GM12878 (cell line): Measurements from ENCODE around the gene ATP2A3. TPM values are rescaled to one million over a fixed set of nuclear protein-coding genes. Genes with fewer than 3 reads are reported as not detected.

Experiments used
- ATAC-seq: fragments of 200-7000 bp; cut with Tn5 transposase; 3 replicates; pipeline ENCODE4 v1.9.1; 2020; ENCODE audit warnings: mild to moderate bottlenecking, moderate library complexity
- BruUV-seq: library from RNA; stranded (reverse); fragments of 400-500 nt; replicated peaks from 2 replicates; lab custom pipeline; 2021; lab: Mats Ljungman, UMichigan
- CTCF ChIA-PET: fragments of 300-600 bp; sonication (Branson Sonifier 250); formaldehyde crosslinking; extraction: SDS; loops from one replicate; lab custom pipeline; 2021; ENCODE audit warnings: inconsistent platforms; lab: Yijun Ruan, JAX
- POLR2A ChIA-PET: fragments of 350-600 bp; formaldehyde crosslinking; extraction: SDS; loops from one replicate; lab custom pipeline; 2021; ENCODE audit warnings: inconsistent platforms; lab: Charles Lee
- RAD21 ChIA-PET: fragments of 300-600 bp; sonication (Branson Sonifier 250); formaldehyde crosslinking; loops from one replicate; lab custom pipeline; 2023; ENCODE audit warnings: antibody characterized with exemption; ENCODE audit not compliant: unreplicated experiment; lab: Charles Lee
- SMC1A ChIA-PET: fragments of 300-600 bp; sonication (Branson Sonifier 250); formaldehyde crosslinking; loops from one replicate; lab custom pipeline; 2023; ENCODE audit not compliant: unreplicated experiment, uncharacterized antibody; lab: Charles Lee
- DNase-seq: peaks from one replicate; pipeline ENCODE4 v3.0.0-alpha.2; 2011; ENCODE audit warnings: low read depth, low spot score
- FAIRE-seq: peaks from 3 replicates; lab custom pipeline; 2011; peaks lifted over from hg19 to GRCh38; lab: Jason Lieb, UNC
- H2AFZ ChIP-seq: 2 replicates; pipeline ENCODE4 v1.6.0; 2011; ENCODE audit warnings: low read depth, low read length, control low read depth; ENCODE audit not compliant: control insufficient read depth
- H3K27ac ChIP-seq: 2 replicates; pipeline ENCODE4 v1.5.1; 2011; ENCODE audit warnings: control low read depth; ENCODE audit not compliant: control insufficient read depth, insufficient read depth
- H3K27me3 ChIP-seq, 2 experiments: replicated peaks in 1 of 2; 2 replicates each; pipeline versions ENCODE4 v1.6.0 to v1.6.1; 2011; ENCODE audit warnings: low read length in 1 of 2; ENCODE audit not compliant: control insufficient read depth in 2 of 2, insufficient read depth in 2 of 2
- H3K36me3 ChIP-seq, 2 experiments: 2 replicates each; pipeline ENCODE4 v1.5.1; 2011; ENCODE audit warnings: low read length in 1 of 2; ENCODE audit not compliant: control insufficient read depth in 2 of 2, insufficient read depth in 2 of 2
- H3K4me1 ChIP-seq: 2 replicates; pipeline ENCODE4 v1.6.1; 2011; ENCODE audit warnings: mild to moderate bottlenecking, low read length, moderate library complexity, mixed read lengths; ENCODE audit not compliant: control insufficient read depth, insufficient read depth
- H3K4me2 ChIP-seq: 2 replicates; pipeline ENCODE4 v1.6.0; 2011; ENCODE audit warnings: control low read depth; ENCODE audit not compliant: control insufficient read depth, insufficient read depth
- H3K4me3 ChIP-seq: fragments of 200-600 bp; sonication (generic); 2 replicates; pipeline ENCODE4 v1.5.1; 2016
- H3K79me2 ChIP-seq: 2 replicates; pipeline ENCODE4 v1.6.0; 2011; ENCODE audit warnings: low read length; ENCODE audit not compliant: control insufficient read depth, insufficient read depth
- H3K9ac ChIP-seq: 2 replicates; pipeline ENCODE4 v1.8.0; 2011; ENCODE audit warnings: low read length, control low read depth, mixed read lengths; ENCODE audit not compliant: control insufficient read depth, insufficient read depth
- H3K9me3 ChIP-seq: replicated peaks from 3 replicates; pipeline ENCODE4 v1.5.1; 2011; ENCODE audit warnings: mild to moderate bottlenecking, low read length; ENCODE audit not compliant: control insufficient read depth, insufficient read depth
- H4K20me1 ChIP-seq: 2 replicates; pipeline ENCODE4 v1.6.0; 2011; ENCODE audit not compliant: control insufficient read depth, insufficient read depth
- CBFB ChIP-seq: IDR thresholded peaks from 2 replicates; pipeline ENCODE4 v1.6.1; 2016; ENCODE audit warnings: antibody characterized with exemption, low read depth
- CBX3 ChIP-seq: fragments of 200-600 bp; sonication (generic); IDR thresholded peaks from 2 replicates; pipeline ENCODE4 v1.6.1; 2016; ENCODE audit warnings: low read depth, borderline replicate concordance
- CHD2 ChIP-seq: IDR thresholded peaks from 2 replicates; pipeline ENCODE4 v1.6.1; 2011; ENCODE audit warnings: low read depth, low read length, improper control_type of control experiment, borderline replicate concordance
- FOXM1 ChIP-seq: IDR thresholded peaks from 2 replicates; pipeline ENCODE4 v1.6.1; 2012; ENCODE audit warnings: low read depth, mild to moderate bottlenecking, inconsistent platforms, low read length, moderate library complexity
- GATAD2B ChIP-seq: fragments of 450-650 bp; conservative IDR thresholded peaks from 2 replicates; pipeline ENCODE4 v1.6.1; 2017; ENCODE audit warnings: low read depth, mild to moderate bottlenecking, moderate library complexity
- NFYB ChIP-seq: IDR thresholded peaks from 2 replicates; pipeline ENCODE4 v1.6.1; 2011; ENCODE audit warnings: low read depth, mild to moderate bottlenecking, low read length, improper control_type of control experiment, moderate library complexity; ENCODE audit not compliant: insufficient read depth
- POLR2A ChIP-seq: IDR thresholded peaks from 2 replicates; pipeline ENCODE4 v1.6.1; 2011; ENCODE audit warnings: low read depth, mild to moderate bottlenecking, low read length
- POU2F2 ChIP-seq: IDR thresholded peaks from 3 replicates; pipeline ENCODE4 v1.6.1; 2011; ENCODE audit warnings: low read depth, mild to moderate bottlenecking, low read length, borderline replicate concordance
- RB1 ChIP-seq: fragments of 450-650 bp; formaldehyde crosslinking; IDR thresholded peaks from 2 replicates; pipeline ENCODE4 v1.6.1; 2017; ENCODE audit warnings: mild to moderate bottlenecking, borderline replicate concordance
- SMAD1 ChIP-seq: fragments of 450-650 bp; IDR thresholded peaks from 2 replicates; pipeline ENCODE4 v1.6.1; 2018; ENCODE audit warnings: mild to moderate bottlenecking, low read depth; ENCODE audit not compliant: partially characterized antibody
- SMARCA5 ChIP-seq: fragments of 450-650 bp; IDR thresholded peaks from 2 replicates; pipeline ENCODE4 v1.6.1; 2017; ENCODE audit warnings: mild to moderate bottlenecking
- SP1 ChIP-seq: IDR thresholded peaks from one replicate; pipeline ENCODE4 v1.6.1; 2011; ENCODE audit warnings: low read depth, low read length
- TARDBP ChIP-seq: IDR thresholded peaks from 2 replicates; pipeline ENCODE4 v1.6.1; 2016; ENCODE audit warnings: borderline replicate concordance
- WGBS: methylation state at CpG from one replicate; pipeline ENCODE4 v1.1.6; 2016; ENCODE audit warnings: low lambda C conversion rate; ENCODE audit not compliant: insufficient replicate concordance, insufficient coverage; ENCODE audit errors: missing lambda C conversion rate; 5-methylcytosine and 5-hydroxymethylcytosine counted together
- in situ Hi-C: fragments of 300-500 bp; cut with MboI; formaldehyde crosslinking; loops from 9 replicates; pipeline ENCODE4 v1.14.3; 2018; ENCODE audit warnings: mixed read lengths
- intact Hi-C: fragments of 100-400 bp; cut with micrococcal nuclease; formaldehyde crosslinking; loops from one replicate; pipeline ENCODE4 v1.14.2; 2022; ENCODE audit not compliant: unreplicated experiment
- polyA plus RNA-seq, 11 experiments: library from polyadenylated mRNA; depleted of rRNA in 4 of 11; unstranded in 6 of 11; stranded (reverse) in 5 of 11; fragments of >200 nt; fragmentation: Nextera tagmentation in 4 of 11; fragmentation: Illumina TruSeq in 1 of 11; extraction: Ambion mirVana in 4 of 11; extraction: Trizol in 1 of 11; gene quantifications; 1 replicate in 1 of 11; 2 replicates in 10 of 11; pipeline versions ENCODE4 v1.2.1 to v1.2.3, GENCODE V29; 2011 to 2016; ENCODE audit warnings: inconsistent platforms in 2 of 11, missing spikeins in 2 of 11, low read depth in 1 of 11
- total RNA-seq, 4 experiments: library from RNA; depleted of rRNA in 3 of 4; stranded (reverse); fragments of >200 nt in 3 of 4; fragmentation: Illumina TruSeq in 1 of 4; extraction: Trizol in 1 of 4; gene quantifications; 2 replicates each; pipeline versions ENCODE4 v1.2.1 to v1.2.3, GENCODE V29; 2013 to 2021
- TF ChIP-seq, protein P1 (sequence below): fragments of 450-650 bp; formaldehyde crosslinking; IDR thresholded peaks from 2 replicates; pipeline ENCODE4 v1.4.0; 2020; ENCODE audit warnings: mild to moderate bottlenecking, moderate library complexity
- TF ChIP-seq, protein P2 (sequence below): fragments of 450-650 bp; IDR thresholded peaks from 2 replicates; pipeline ENCODE4 v1.6.1; 2018; ENCODE audit warnings: mild to moderate bottlenecking, low read depth, moderate library complexity; ENCODE audit not compliant: partially characterized antibody
- TF ChIP-seq, protein P3 (sequence below): IDR thresholded peaks from 2 replicates; pipeline ENCODE4 v1.6.1; 2011; ENCODE audit warnings: low read depth, low read length, improper control_type of control experiment, borderline replicate concordance
- TF ChIP-seq, protein P4 (sequence below): IDR thresholded peaks from 2 replicates; pipeline ENCODE4 v1.6.1; 2012; ENCODE audit warnings: low read depth, low read length, improper control_type of control experiment

The ATP2A3 gene
- total and polyA plus RNA-seq, 10 of the 15 experiments (the other 5 are each of a cell fraction or from before 2014, with no cell fraction given): 1.0 to 99.2 (median 37.9) TPM

DNA sequence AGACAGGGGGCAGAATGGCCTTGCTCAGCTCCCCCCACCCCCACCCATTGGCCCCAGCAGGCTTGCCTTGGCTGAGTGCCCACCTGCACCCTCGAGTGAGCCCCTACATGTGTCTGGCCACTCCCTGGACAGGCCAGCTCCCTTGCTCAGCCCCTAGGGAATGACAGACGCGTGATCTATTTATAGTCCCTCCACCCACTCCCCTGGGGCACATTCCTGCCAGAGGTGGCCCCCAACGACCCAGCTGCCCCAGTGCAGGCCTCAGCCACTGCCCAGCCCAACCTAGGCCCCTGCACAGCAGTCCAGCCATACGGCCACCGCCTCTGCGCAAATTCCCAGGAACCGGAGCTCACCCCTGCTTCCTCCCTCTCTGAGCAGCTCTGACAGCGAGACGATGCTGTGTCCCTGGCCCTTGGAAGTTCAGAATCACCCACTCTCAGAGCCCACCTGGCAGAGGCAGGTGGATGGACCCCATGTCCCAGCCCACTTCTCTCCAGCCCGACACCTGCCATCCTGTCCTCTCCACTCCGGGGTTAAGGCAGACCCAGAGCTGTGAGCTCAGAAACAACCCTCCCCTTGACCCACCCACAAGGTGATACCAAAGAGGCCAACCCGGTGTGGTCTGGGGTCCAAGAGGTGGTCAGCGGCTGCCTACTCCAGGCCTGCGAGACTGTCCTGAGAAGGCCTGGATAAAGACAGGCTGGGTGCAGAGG lies 36.5 kb downstream of the ATP2A3 start:
- H3K4me3 ChIP-seq: no peak overlapping the region
- no peak overlapping the region for H2AFZ ChIP-seq
- intact Hi-C loops (no loop called here), in situ Hi-C loops (no loop called here)
- H3K4me1 ChIP-seq: no peaks in the 10 kb centered on the region
- POLR2A ChIA-PET: no interaction called here
- DNase-seq (no peak), ATAC-seq (no peak), FAIRE-seq (no peak)
- H4K20me1 ChIP-seq: no peaks in the 10 kb centered on the region
- SMC1A ChIA-PET: no interaction called here
- RAD21 ChIA-PET: no interaction called here
- H3K9me3 ChIP-seq: no peaks in the 10 kb centered on the region
- H3K9ac ChIP-seq: no peak overlapping the region
- H3K27me3 ChIP-seq: no peaks in the 10 kb centered on the region
- H3K4me2 ChIP-seq: no peak overlapping the region
- BruUV-seq: no TSS peak
- 77% methylated on average over 15 of the region's 15 CpGs for WGBS
- H3K27ac ChIP-seq: no peak overlapping the region
- CTCF ChIA-PET: no interaction called here
- no peaks in the 10 kb centered on the region for H3K79me2 ChIP-seq
- H3K36me3 ChIP-seq: peaks cover 0 to 5% of the 10 kb centered on the region in 2 experiments; a peak in 3 of 4 replicates
- TF ChIP-seq SP1 (no peak), GATAD2B (no peak), FOXM1 (no peak), CHD2 (no peak), TARDBP (no peak), CBFB (no peak), SMARCA5 (no peak), NFYB (no peak), CBX3 (no peak), POU2F2 (no peak), POLR2A (no peak; the same call in 1 of the 2 replicates), RB1 (no peak), SMAD1 (no peak)
- TF ChIP-seq, protein P1, sequence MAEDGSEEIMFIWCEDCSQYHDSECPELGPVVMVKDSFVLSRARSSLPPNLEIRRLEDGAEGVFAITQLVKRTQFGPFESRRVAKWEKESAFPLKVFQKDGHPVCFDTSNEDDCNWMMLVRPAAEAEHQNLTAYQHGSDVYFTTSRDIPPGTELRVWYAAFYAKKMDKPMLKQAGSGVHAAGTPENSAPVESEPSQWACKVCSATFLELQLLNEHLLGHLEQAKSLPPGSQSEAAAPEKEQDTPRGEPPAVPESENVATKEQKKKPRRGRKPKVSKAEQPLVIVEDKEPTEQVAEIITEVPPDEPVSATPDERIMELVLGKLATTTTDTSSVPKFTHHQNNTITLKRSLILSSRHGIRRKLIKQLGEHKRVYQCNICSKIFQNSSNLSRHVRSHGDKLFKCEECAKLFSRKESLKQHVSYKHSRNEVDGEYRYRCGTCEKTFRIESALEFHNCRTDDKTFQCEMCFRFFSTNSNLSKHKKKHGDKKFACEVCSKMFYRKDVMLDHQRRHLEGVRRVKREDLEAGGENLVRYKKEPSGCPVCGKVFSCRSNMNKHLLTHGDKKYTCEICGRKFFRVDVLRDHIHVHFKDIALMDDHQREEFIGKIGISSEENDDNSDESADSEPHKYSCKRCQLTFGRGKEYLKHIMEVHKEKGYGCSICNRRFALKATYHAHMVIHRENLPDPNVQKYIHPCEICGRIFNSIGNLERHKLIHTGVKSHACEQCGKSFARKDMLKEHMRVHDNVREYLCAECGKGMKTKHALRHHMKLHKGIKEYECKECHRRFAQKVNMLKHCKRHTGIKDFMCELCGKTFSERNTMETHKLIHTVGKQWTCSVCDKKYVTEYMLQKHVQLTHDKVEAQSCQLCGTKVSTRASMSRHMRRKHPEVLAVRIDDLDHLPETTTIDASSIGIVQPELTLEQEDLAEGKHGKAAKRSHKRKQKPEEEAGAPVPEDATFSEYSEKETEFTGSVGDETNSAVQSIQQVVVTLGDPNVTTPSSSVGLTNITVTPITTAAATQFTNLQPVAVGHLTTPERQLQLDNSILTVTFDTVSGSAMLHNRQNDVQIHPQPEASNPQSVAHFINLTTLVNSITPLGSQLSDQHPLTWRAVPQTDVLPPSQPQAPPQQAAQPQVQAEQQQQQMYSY (CRISPR knock-in tag): no peak
- TF ChIP-seq, protein P2, sequence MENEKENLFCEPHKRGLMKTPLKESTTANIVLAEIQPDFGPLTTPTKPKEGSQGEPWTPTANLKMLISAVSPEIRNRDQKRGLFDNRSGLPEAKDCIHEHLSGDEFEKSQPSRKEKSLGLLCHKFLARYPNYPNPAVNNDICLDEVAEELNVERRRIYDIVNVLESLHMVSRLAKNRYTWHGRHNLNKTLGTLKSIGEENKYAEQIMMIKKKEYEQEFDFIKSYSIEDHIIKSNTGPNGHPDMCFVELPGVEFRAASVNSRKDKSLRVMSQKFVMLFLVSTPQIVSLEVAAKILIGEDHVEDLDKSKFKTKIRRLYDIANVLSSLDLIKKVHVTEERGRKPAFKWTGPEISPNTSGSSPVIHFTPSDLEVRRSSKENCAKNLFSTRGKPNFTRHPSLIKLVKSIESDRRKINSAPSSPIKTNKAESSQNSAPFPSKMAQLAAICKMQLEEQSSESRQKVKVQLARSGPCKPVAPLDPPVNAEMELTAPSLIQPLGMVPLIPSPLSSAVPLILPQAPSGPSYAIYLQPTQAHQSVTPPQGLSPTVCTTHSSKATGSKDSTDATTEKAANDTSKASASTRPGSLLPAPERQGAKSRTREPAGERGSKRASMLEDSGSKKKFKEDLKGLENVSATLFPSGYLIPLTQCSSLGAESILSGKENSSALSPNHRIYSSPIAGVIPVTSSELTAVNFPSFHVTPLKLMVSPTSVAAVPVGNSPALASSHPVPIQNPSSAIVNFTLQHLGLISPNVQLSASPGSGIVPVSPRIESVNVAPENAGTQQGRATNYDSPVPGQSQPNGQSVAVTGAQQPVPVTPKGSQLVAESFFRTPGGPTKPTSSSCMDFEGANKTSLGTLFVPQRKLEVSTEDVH: no peak
- TF ChIP-seq, protein P3, sequence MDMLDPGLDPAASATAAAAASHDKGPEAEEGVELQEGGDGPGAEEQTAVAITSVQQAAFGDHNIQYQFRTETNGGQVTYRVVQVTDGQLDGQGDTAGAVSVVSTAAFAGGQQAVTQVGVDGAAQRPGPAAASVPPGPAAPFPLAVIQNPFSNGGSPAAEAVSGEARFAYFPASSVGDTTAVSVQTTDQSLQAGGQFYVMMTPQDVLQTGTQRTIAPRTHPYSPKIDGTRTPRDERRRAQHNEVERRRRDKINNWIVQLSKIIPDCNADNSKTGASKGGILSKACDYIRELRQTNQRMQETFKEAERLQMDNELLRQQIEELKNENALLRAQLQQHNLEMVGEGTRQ: no peak
- TF ChIP-seq, protein P4, sequence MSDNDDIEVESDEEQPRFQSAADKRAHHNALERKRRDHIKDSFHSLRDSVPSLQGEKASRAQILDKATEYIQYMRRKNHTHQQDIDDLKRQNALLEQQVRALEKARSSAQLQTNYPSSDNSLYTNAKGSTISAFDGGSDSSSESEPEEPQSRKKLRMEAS: no peak
